Lung (tissue), 12 donors: ENCODE measurements around the gene KIF1B. TPM values are rescaled to one million over a fixed set of nuclear protein-coding genes. Genes with fewer than 3 reads are reported as not detected.

ENCODE experiments used
- ATAC-seq: fragments of 200-7000 bp; cut with Tn5 transposase; one replicate; pipeline ENCODE4 v1.9.1; 2020; ENCODE audit warnings: moderate number of reproducible peaks; ENCODE audit not compliant: insufficient read depth, low FRiP score
- DNase-seq, 3 donors: peaks; one replicate each; pipeline ENCODE4 v3.0.0-alpha.2; 2013 to 2017
- H3K27ac ChIP-seq, 2 donors: one replicate each; pipeline ENCODE4 v1.5.1; 2013; ENCODE audit warnings: mild to moderate bottlenecking in 2 of 2, moderate library complexity in 2 of 2, control low read depth in 1 of 2, inconsistent platforms in 1 of 2, low read depth in 1 of 2, low read length in 1 of 2
- H3K27me3 ChIP-seq, 3 donors: one replicate each; pipeline ENCODE4 v1.5.1; 2013; ENCODE audit warnings: low read length in 2 of 3; ENCODE audit not compliant: control insufficient read depth in 3 of 3, insufficient read depth in 3 of 3
- H3K36me3 ChIP-seq, 4 donors: one replicate each; pipeline ENCODE4 v1.5.1; 2013; ENCODE audit warnings: low read length in 4 of 4, mild to moderate bottlenecking in 1 of 4, moderate library complexity in 1 of 4; ENCODE audit not compliant: control insufficient read depth in 4 of 4, insufficient read depth in 4 of 4
- H3K4me1 ChIP-seq, 5 donors: one replicate each; pipeline ENCODE4 v1.5.1; 2013; ENCODE audit warnings: low read length in 5 of 5, mild to moderate bottlenecking in 2 of 5, moderate library complexity in 1 of 5; ENCODE audit not compliant: control insufficient read depth in 5 of 5, insufficient read depth in 5 of 5
- H3K4me3 ChIP-seq: one replicate; pipeline ENCODE4 v1.5.1; 2013; ENCODE audit warnings: mild to moderate bottlenecking, control low read depth, moderate library complexity
- H3K9ac ChIP-seq, 2 donors: one replicate each; pipeline ENCODE4 v1.5.1; 2013; ENCODE audit warnings: low read length in 2 of 2, control low read depth in 1 of 2; ENCODE audit not compliant: insufficient read depth in 1 of 2
- H3K9me3 ChIP-seq, 4 donors: one replicate each; pipeline ENCODE4 v1.5.1; 2013; ENCODE audit warnings: low read length in 3 of 4, mild to moderate bottlenecking in 1 of 4, moderate library complexity in 1 of 4; ENCODE audit not compliant: control insufficient read depth in 4 of 4, insufficient read depth in 3 of 4
- CTCF ChIP-seq: IDR thresholded peaks from 2 replicates; pipeline ENCODE4 v1.5.1; 2012; ENCODE audit warnings: mild to moderate bottlenecking; ENCODE audit errors: control extremely low read depth, extremely low read depth
- WGBS, 2 donors: extraction: QIAGEN DNeasy Blood & Tissue Kit; methylation state at CpG; one replicate each; pipeline ENCODE4 v1.1.7; 2013; 5-methylcytosine and 5-hydroxymethylcytosine counted together
- polyA plus RNA-seq, 2 donors: library from polyadenylated mRNA; stranded (reverse); fragments of 200-250 nt; gene quantifications; one replicate each; pipeline ENCODE4 v1.2.1, GENCODE V29; 2013
- total RNA-seq, 2 donors: library from RNA; depleted of rRNA in 1 of 2; stranded (reverse); fragments of >200 nt in 1 of 2; gene quantifications; one replicate each; pipeline ENCODE4 v1.2.1, GENCODE V29; 2014 to 2021
- donor health status: control.
- donor health status: control.
- donor health status: Bipolar disorder and iron deficiency.
- donor health status: healthy.
- donor health status: DM: yes; HTN: yes; CAD: no.

Gene KIF1B
- total and polyA plus RNA-seq, 4 donors, result 9.7 to 64.0 (median 24.4) TPM

GRCh38 chr1:10309243-10310011, 99.1 kb downstream of the KIF1B start:
- Histone ChIP-seq H3K9ac (no peak overlapping the region), H3K27ac (no peak overlapping the region)
- 91 to 95% methylated on average over 6 of the region's 6 CpGs for WGBS, 2 donors

GRCh38 chr1:10316752-10317151, 106.4 kb downstream of the KIF1B start:
- no peak for TF ChIP-seq CTCF
- H3K4me1 ChIP-seq, result no peaks in the 10 kb centered on the region
- H3K36me3 ChIP-seq, result peaks cover 0 to 12% (median 4%) of the 10 kb centered on the region in 4 donors
- no peaks in the 10 kb centered on the region for H3K9me3 ChIP-seq
- H3K27me3 ChIP-seq, result no peaks in the 10 kb centered on the region
- no peak overlapping the region for H3K27ac ChIP-seq
- ATAC-seq (no peak), DNase-seq (no peak)
- WGBS, 2 donors, result 98 to 99% methylated on average over 2 of the region's 2 CpGs
- no peak overlapping the region for H3K4me3 ChIP-seq
- no peak overlapping the region for H3K9ac ChIP-seq

More at GRCh38 chr1:10309243-10310011, 99.1 kb downstream of the KIF1B start:
- Histone ChIP-seq H3K36me3 (peaks cover 4 to 9% (median 7%) of the 10 kb centered on the region in 4 donors), H3K9me3 (no peaks in the 10 kb centered on the region), H3K4me1 (peaks cover 0 to 14% (median 0%) of the 10 kb centered on the region in 5 donors), H3K4me3 (no peak overlapping the region), H3K27me3 (no peaks in the 10 kb centered on the region)
- DNase-seq (no peak), ATAC-seq (no peak)
- no peak for TF ChIP-seq CTCF

- H3K27ac ChIP-seq, result no peak overlapping the region
- H3K4me1 ChIP-seq, result no peaks in the 10 kb centered on the region
- H3K9ac ChIP-seq, result no peak overlapping the region
- H3K9me3 ChIP-seq, result no peaks in the 10 kb centered on the region
- no peak for TF ChIP-seq CTCF
- ATAC-seq (no peak), DNase-seq (no peak)
- peaks cover 0 to 21% (median 7%) of the 10 kb centered on the region in 4 donors for H3K36me3 ChIP-seq
- 81 to 84% methylated on average over 1 of the region's 1 CpG for WGBS, 2 donors
- H3K27me3 ChIP-seq, result no peaks in the 10 kb centered on the region
- no peak overlapping the region for H3K4me3 ChIP-seq
Measured at GRCh38 chr1:10319750-10320149, 109.4 kb downstream of the KIF1B start.
